Putamen (tissue), 1 donor: ENCODE data around the gene CYB5R4.

Source experiments
- DNase-seq: peaks from one replicate; pipeline ENCODE4 v3.0.0-alpha.2; 2016; ENCODE audit warnings: low spot score

Gene CYB5R4

GRCh38 chr6:83859410-83860358 is at the start of gene CYB5R4:
TSS of gene CYB5R4 (plus strand) at chr6:83859689. CDS start at chr6:83859783, 94 bp downstream.
- peak; percentile 92 for DNase-seq

- DNase-seq: no peak
Observed at GRCh38 chr6:83812595-83812994, 46.9 kb upstream of the CYB5R4 start.

GRCh38 chr6:83815631-83816272 is 43.7 kb upstream of the CYB5R4 start:
- DNase-seq: no peak

GRCh38 chr6:83822629-83823169 is 36.8 kb upstream of the CYB5R4 start:
- DNase-seq: no peak

DNA sequence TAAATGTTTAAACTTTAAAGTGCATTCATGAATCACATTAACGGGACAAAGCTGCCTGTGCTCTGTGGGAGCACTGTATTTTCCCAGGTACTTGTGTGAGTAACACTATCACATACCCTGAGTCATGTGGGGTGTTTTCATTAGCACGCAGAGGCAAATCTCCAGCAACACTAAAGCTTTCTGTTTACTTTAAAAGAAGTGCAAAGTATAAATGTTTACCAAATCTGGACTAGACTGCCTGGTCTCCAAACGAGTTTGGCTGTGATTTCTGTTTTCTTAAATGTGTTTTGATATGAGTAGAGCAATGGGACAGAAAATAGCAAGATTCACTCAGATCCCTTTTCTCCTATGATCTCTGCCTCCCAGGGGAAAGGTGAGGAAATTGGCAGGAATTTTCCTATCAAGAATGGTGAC is 35.1 kb upstream of the CYB5R4 start:
- no peak for DNase-seq

- no peak for DNase-seq
Observed at GRCh38 chr6:83824831-83825230, 34.7 kb upstream of the CYB5R4 start.

GRCh38 chr6:83827050-83827449 is 32.4 kb upstream of the CYB5R4 start:
- no peak for DNase-seq

- DNase-seq: no peak
Observed at GRCh38 chr6:83838727-83839126, 20.8 kb upstream of the CYB5R4 start.

DNA sequence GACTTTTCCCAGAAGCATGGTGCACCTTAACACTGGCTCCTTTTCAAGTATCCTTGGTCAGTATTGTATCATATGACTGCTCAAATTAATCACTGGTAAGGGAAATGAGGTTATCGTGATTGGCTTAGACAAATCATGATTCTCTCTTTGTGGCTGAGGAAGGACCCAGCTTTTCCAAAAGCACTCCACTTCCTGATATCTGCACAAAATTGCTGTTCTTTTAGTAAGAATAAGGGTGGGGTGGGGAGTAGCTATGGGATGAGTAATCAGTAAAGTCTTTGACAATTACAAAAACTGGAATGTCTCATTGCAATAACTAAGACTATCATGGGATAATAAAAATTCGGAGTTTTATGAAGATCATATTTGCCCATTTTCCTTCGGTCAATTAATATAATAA is 15.3 kb upstream of the CYB5R4 start:
- DNase-seq: no peak

DNA sequence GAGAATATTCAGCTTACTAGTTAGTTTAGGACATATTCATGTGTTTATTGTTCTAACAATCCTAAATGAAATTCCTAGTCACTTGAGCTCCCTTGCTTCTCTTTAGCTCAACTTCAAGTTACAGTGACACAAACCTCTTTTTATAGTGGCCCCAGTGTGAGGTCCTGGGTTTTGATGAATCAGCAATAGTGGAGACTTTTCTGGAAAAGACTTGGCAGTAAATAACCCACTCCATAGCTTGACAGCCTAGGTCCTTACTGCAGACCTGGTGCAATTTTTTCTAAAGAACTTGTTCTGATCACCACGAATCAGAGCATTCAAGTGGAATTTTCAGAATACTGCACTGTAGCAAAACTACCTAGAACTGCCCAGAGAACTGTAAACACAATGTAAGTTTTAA is 13.2 kb upstream of the CYB5R4 start:
- no peak for DNase-seq

DNA sequence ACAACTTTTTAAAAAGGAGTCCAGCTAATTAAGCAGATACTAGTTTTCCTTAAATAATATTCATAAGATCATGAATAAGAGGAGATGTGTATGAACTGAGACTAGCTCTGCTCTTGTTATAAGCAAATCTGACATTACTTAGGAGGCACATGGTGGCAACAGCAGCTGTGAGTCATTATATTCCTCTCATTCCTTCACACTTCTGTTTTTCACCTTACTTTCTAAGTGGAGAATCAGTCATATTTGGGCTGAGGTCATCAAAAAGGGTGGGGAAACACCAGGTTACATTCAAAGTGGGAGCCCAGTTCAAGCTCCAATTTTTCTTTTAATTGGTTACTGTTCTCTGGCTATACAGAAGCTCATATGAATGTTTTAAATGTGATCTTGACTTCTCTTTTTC is 12.3 kb upstream of the CYB5R4 start:
- no peak for DNase-seq

- no peak for DNase-seq
Observed at GRCh38 chr6:83849127-83849526, 10.4 kb upstream of the CYB5R4 start.

- DNase-seq: no peak
Observed at GRCh38 chr6:83849610-83850009, 9.9 kb upstream of the CYB5R4 start.

GRCh38 chr6:83852528-83853177 is 6.8 kb upstream of the CYB5R4 start:
- no peak for DNase-seq

DNA sequence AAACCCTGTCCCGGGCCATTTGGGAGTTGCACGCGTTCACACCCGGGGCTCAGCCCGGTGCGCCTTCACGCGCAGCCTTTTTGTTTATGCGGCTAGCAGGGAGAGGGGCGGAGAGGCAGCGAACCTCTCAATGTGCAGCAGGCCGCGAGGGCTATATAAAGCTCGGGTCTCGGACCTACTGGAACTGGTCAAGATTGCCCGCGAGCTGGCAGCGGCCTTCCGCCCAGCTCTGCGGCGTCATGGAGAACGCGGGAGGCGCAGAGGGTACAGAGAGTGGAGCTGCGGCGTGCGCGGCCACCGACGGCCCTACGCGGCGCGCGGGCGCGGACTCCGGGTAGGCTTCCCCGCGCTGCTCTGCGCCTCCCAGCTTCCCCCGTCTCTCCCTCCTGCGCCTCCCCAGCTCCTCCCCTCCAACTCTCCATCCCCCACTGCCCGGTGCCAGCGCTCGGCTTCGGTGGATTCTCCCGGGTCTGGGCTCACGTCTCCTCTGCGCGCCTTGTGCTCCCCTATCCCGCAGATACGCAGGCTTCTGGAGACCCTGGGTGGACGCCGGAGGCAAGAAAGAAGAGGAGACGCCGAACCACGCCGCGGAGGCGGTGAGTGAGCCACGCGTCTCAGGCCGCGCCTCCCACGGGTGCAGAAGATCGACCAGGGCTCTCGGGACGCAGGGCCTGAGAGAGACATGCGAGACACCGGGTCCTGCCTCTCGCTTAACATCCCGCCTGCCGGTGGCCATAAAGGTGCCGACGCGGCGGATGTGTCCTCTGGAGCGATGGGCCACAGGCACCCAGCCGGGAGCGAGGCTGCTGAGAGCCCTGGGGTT is 6.1 kb upstream of the CYB5R4 start, which contains the start of gene RIPPLY2:
Gene RIPPLY2, plus strand, starts transcription at position 183 of the 823 bp plus-strand sequence. Its CDS starts 57 bp downstream, at position 240.
- peak; percentile 85 for DNase-seq

- no peak for DNase-seq
Observed at GRCh38 chr6:83854001-83854501, 5.4 kb upstream of the CYB5R4 start.

- no peak for DNase-seq
Observed at GRCh38 chr6:83854766-83855165, 4.7 kb upstream of the CYB5R4 start.

DNA sequence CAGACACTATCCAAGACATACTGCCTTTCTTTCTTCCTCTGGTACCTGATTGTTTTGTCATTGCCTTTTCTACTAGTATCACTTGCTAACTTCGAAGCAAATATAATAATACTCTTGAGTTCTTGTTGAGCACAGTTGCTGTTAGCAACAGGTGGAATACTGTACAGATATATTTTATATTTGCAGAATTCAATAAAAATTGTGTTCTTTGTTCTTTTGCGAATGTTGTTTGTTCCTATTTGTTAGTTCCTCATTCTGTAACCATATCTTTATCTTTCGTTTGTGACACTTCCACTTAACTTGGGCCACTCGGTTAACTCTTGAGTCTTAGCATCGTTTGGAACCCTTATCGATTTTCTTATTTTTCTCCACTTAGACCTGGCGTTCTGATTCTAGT is 868 bp downstream of the CYB5R4 start:
- DNase-seq: no peak

DNA sequence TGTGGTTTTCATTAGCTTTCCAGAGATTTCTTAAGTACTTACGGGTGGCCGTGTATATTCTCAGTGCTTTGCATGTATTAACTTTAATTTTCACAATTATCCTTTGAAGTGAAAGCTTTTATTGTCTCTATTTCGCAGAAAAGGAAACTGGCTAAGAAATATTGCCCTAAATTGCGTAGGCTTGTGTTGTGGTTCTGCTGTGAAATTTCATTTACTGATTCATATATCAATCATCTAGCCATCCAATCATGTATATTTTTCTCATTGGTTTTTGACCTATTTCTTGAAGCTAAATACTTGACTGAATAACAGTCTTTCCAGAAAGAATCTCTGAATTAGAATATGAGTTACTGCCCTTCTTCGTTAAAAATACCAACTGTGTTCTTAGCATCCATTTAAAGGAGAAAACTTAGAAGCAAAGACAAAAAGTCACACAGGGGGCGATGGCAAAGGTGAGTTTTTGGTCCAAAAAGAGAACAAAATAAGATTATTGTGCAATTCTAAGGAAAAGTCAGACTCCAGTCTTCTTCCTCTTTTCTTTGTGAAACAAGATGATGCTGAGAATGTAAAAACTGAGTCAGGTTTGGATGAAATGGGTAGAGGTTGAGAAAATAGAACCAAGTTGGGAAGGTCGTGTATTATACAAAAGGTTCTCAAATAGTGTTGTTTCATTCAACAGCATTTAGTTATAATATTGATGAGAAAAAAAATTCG is 1.4 kb downstream of the CYB5R4 start:
- DNase-seq: no peak

DNA sequence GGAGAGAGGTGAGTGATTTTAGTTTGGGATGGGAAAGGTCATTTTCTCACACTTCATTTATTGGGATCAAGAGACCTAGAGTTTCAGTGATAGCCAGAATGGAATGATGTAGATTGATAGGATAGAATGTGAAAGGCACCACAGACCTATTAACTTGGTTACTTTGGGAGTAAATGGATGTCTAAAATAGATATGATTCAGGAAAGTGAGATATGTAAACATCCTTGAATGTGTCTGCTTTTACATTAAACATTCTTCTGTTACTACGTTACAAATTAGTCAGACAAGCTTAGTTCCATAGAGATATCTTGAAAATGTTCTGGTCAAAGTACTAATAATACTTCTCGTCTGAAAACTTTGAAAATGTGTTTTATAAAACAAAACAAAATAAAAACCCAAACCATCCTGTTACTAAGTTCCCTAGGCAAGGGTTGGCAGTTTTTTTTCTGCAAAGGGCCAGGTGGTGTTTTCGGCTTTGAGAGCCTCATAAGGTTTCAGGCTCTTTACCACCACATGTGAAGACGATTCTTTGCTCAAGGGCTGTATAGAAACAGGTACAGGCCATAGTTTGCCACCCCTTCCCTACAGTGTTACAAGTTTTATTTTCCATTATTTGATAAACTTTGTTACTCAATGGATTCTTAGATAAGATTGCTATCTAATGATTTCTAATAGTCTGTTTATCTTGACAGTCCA is 3.4 kb downstream of the CYB5R4 start:
- DNase-seq: no peak
